HG02610 (cell line): Measurements from ENCODE around the gene SERPINB10.

Experiments
- ATAC-seq: cut with Tn5 transposase; IDR thresholded peaks from one replicate; pipeline ENCODE4 v1.9.1; 2021; ENCODE audit warnings: mild to moderate bottlenecking, moderate library complexity; ENCODE audit not compliant: unreplicated experiment

SERPINB10 gene, protein sequence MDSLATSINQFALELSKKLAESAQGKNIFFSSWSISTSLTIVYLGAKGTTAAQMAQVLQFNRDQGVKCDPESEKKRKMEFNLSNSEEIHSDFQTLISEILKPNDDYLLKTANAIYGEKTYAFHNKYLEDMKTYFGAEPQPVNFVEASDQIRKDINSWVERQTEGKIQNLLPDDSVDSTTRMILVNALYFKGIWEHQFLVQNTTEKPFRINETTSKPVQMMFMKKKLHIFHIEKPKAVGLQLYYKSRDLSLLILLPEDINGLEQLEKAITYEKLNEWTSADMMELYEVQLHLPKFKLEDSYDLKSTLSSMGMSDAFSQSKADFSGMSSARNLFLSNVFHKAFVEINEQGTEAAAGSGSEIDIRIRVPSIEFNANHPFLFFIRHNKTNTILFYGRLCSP

DNA sequence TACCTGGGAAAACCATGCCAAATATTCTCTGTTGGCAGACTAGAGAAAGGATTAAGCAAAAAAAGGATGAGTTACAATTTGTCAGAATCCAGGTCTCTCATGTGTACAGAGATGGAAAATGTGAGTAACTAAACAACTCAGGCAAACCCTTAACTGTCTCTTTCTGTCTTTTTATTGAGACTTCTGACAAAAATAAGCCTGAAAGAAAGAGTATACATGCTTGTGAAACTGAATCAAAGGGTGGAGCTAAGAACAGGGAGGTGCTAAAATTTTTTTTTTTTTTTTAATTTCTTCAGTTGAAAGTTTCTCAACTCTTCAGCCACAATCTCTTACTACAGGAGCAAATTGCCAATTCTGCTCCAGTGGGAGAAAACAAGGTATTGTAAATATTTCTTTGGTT lies at the start of gene SERPINB10:
Gene SERPINB10 (plus strand): TSS at position 295 of the 400 bp plus-strand sequence. CDS start 7,553 bp downstream, outside the sequence.
- peak; percentile 38 for ATAC-seq

DNA sequence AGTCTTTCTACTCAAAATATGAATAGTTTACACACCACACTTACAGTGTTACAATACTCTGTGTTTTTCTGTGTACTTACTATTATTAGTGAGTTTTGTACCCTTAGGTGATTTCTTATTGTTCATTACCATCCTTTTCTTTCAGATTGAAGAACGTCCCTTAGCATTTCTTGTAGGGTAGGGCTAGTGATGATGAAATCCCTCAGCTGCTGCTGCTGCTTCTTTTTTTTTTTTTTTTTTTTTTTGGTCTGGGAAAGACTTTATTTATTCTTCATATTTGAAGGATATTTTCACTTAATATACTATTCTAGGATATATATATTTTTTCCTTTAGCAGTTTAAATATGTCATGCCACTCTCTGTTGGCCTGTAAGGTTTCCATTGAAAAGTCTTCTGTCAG lies 49.3 kb upstream of the SERPINB10 start:
- ATAC-seq: no peak

DNA sequence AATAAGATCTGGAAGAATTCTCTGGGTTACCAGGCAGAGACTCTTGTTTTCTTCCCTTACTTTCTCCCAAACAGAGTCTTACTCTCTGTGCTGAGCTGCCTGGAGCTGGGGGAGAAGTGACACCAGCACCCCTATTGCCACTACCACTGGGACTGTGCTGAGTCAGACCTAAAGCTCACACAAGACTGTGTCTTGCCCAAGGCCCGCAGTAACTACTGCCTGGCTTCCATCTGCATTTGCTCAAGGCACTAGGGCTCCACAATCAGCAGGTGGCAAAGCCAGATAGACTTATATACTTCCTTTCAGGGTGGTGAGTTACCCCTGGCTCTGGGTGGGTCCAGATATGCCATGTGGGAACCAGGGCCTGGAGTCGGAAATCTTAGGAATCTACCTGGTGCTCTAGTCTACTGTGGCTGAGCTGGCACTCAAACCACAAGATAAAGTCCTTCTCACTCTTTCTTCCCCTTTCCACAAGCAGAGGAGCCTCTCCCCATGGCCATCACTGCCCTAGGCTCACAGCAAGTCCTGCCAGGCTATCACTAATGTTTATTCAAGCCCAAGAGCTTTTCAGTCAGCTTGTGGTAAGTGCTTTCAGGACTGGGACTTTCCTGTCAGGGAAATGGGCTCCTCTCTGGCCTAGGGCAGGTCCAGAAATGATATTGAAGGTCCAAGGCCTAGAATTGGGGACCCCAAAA lies 47.8 kb upstream of the SERPINB10 start:
- no peak for ATAC-seq

DNA sequence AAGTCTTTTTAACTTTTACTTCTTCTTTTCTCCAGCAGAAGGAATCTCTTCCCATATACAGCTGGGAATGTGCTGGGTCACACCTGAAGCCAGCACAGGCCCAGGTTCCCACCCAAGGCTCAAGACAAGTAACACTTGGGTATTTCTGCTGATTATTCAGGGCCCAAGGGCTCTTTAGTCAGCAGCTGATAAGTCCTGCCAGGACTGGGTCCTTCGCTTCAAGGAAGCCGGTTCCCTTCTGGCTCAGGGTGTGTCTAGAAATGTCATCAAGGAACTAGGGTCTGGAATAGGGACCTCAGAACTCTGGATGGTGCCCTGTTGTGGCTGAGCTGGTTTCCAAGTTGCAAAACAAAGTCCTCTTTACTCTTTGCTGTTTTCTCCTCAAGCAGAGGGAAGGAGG lies 47.2 kb upstream of the SERPINB10 start:
- ATAC-seq: no peak

DNA sequence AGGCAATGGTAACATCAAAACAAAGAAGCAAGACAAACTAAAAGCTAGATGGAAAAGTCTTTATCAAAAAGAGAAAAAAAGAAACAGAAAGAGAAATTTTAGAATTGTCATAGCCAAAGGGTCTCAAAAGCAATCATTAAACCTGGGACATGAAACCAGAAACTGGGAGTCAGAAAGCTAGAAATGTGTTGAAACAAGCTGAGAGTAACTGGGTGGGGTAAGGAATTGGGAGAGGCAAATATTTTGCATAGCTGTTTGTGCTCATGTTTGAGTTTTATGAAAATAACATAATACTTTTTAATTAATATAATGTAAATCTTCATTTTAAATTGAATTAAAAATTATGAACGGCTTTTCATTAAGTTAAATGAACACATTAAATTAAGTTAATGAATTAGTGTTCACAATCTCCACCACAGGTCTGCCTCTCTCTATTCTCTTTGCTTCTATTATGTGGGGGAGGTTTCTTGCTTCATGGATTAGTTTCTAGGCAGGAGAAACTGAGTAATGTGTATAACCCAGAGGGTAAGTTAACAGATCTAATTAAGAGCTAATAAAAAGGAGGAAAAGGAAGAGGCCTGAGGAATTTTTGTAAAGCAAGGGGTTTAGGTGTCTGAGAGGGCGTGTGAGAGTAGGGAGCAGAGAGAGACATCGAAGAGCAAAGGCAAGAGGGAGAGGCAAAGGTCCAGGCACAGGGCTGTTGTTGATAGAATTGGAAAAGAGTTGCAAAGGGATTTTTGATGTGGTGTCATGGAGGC lies 40.2 kb upstream of the SERPINB10 start:
- no peak for ATAC-seq

DNA sequence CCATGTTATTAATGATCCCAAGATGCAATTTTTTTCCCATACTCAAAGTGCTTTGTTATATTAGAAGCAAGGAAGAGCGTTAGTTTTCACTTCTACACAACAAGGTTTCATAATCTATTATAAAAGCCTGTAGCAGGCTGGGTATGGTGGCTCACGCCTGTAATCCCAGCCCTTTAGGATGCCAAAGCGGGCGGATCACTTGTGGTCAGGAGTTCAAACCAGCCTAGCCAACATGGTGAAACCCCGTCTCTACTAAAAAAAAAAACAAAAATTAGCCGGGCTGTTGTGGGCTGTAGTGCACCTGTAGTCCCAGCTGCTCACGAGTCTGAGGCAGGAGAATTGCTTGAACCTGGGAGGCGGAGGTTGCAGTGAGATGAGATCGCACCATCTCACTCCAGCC lies 39.2 kb upstream of the SERPINB10 start:
- no peak for ATAC-seq

DNA sequence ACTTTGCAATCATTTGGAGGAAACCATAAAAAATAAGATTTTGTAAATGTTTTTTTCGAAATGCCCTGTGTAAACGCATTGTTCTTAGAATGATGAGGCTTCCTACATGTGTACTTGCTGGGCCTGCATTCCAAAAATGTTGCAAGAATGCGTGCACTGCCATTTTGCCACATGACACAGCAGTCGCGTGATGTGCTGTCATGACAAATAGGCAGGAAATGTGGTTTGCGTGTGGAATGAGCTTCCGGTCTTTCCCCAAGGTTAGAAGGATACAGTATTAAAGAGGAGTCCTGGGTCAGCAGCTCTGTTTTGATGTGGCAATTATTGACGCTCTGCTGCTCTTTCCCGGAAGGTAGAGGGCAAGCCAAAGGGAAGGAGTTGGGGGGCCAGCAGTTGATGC lies 38.4 kb upstream of the SERPINB10 start:
- ATAC-seq: no peak

DNA sequence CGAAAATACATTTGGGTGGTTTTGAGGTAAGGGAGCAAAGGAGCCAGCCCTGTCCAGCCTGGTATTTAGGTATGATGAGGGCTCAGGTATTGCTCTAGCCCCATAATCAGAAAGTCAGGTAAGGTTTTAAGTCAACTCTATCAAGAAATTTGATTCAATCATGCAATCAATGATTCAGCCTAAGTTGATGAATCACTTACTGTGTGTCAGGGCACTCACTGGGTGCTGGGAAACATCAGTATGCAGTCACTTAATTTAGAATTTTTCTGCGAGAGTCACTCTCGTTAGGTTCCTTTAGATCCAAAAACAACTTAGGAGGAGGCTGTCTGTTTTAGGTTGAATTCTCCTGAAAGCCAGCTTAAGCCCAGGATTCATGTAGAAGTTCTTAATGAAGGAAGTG lies 37.9 kb upstream of the SERPINB10 start:
- ATAC-seq: no peak

DNA sequence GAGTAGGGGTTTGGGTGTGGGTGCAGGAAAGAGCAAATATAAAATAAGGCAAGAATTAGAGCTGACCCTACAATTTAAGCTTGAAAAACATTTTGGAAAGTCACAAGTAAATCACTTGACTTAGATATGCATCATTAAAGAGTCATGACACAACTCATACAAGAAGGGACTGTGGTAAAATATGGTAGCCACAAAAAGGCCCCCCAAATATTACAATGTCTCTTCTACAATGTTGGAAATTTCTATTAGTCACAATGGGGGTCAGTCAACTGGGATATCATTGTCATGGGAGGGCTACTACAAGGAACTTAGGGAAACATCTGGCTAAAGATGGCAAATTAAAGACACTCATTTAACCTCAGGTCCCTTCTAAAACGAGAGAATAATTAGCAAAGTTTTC lies 35.9 kb upstream of the SERPINB10 start:
- no peak for ATAC-seq

DNA sequence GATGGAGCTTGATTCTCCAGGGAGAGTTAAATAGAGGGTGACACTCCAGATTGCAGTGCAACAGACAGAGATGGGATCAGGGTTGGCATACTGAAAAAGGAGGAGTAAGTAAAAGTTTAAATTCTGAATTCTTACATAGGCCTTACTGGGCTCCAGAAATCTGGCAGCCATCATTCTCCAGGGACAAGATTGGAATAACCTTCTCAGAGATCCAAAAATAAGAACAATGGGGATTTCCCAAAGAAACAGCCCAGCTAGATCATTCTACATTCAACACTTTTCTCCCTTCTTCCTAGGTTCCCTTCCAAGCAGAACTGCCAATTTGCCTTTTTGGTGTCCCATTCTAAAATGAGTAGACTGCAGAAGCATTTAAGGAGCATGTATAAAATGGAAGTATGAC lies 35.2 kb upstream of the SERPINB10 start:
- ATAC-seq: no peak

DNA sequence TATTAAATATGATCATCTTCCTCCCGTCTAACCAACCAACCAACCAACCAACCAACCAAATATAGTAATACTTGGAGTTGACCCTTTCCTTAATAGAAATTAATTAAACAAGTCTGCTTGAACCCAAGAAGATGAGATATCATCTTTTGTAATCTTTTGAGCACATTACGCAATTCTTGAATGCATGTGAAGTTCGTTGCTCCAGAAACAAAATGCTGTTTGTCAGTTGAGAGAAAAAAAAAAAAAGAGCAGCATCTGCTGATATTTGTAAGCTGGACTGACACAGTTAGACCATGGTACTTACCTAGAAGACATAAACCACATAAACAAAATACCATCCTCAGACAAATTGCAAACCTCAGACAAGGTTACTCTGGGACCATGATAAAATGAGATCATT lies 29.4 kb upstream of the SERPINB10 start:
- ATAC-seq: no peak

DNA sequence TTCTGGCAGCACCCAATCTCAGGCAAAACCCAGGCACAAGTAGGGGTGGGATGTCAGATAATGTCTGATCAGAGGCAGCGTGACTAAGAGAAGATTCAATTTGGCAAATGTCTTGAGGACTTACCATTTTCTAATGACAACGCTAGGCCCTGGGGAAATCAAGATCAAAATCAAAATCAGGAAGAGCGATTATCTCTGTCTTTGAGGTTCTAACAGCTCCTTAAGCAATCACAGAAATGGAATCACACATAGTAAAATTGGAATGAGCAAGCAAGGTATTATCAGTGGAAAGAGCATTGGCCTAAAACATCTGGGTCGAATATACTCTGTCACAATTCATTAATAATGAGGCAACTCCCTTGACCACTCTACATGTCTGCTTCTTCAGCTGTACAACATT lies 28.8 kb upstream of the SERPINB10 start:
- no peak for ATAC-seq

DNA sequence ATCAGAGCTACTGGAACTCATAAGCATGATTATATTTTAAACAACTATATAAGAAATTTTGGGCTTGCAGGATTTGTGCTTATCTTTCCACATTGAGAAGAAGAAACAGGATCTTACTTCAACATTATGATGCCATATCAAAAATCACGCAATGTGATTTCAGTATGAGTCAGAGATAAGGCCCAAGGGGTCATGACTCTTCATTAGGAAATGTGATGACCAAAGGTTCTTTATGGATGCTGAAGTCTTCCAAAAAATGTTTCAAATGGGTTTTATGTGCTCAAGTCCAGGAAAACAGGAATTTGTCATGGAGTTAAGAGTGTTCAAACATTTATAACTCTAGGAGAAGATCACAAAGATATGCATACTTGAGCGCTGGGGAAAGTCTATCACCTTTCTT lies 28.0 kb upstream of the SERPINB10 start:
- ATAC-seq: no peak

DNA sequence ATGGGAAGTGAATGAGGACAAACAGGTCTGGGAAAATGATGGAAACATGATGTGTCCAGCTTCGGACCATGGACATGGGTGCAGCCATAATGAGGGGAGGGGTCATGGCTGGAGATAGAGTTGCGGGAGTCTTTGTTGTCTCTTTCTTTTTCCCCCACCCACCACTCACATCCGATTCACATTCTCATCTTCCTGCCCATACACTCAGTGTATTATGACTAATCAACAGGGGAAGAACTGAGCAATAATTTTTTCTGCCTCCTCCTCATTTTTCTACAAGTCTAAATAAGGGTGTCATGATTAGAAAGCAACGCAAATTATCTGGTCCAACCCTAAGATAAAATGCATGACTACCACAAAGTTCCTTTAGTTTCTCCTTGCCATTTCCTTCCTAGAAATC lies 25.9 kb upstream of the SERPINB10 start:
- no peak for ATAC-seq

DNA sequence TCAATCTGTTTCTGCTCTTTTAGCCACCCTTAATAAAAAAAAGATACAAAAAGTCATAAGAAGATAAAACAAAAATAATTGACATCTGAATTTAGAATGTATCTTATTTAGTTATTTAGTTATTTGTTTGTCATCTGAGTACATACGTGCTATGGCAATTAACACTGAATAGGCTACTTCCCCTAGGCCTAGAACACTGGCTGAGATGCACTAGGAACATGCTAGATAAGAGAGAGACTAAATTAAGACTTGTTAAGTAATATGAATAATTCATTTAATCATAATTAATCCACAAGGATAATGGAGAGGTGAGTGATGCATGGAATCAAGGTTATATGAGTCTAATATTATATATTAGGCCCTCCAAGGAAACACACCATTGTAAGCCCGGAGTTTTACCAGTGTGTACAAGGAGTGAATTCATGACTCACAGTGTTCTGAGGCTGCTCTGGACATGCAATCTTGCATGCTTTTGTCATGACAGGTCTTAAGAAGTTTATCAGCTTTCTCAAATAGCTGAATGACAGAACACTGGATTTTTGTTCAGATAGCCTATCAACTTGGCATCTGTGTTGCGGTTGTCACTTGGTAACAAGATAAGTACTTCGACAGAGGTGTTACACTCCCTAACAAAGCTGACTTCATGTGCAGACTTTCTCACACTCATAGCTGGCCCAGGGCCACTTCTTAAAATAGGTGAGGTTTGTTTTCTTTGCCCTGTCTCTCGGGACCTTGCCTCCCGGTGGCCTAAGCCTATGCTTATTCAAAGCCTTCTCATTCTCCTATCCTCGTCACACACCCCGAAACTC lies 25.2 kb upstream of the SERPINB10 start:
- ATAC-seq: no peak

DNA sequence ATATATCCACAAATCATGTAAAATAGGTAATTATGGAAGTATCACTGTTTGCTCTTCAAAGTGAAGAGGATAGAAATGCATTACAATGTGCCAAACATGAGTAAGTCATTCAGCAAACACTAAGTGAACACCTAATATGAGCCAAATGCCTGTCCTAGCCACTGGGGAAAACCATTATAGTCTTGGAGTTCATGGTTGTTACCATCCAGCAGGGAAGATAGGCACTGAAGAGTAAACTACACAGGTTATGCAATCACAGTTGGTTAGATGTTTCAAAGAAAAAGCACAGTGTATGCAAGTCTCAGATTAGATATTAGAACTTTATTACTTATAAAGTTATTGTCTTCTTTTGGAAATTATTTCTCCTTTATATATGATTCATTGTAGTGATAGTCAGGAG lies 24.1 kb upstream of the SERPINB10 start:
- ATAC-seq: no peak

DNA sequence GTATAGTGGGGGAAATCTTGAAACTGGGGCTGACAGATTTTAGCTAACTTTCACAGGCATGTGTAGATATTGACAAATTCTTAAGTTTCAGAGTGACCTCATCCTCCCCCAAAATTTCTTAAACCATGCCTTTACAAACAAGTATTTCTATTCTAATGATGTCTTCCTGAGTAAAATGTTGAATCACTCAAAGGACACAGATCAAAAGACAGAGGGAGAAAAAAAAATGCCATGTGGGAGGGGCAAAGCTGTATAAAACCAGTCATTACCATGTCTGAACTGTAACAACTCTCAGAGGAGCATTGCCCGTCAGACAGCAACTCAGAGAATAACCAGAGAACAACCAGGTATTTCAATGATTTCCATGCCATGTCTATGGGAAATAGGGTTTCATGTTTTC lies 20.3 kb upstream of the SERPINB10 start, which contains the start of gene SERPINB2:
Gene SERPINB2 (plus strand): TSS at position 282 of the 400 bp plus-strand sequence. CDS start 3,740 bp downstream, outside the sequence.
- ATAC-seq: peak; percentile 60

DNA sequence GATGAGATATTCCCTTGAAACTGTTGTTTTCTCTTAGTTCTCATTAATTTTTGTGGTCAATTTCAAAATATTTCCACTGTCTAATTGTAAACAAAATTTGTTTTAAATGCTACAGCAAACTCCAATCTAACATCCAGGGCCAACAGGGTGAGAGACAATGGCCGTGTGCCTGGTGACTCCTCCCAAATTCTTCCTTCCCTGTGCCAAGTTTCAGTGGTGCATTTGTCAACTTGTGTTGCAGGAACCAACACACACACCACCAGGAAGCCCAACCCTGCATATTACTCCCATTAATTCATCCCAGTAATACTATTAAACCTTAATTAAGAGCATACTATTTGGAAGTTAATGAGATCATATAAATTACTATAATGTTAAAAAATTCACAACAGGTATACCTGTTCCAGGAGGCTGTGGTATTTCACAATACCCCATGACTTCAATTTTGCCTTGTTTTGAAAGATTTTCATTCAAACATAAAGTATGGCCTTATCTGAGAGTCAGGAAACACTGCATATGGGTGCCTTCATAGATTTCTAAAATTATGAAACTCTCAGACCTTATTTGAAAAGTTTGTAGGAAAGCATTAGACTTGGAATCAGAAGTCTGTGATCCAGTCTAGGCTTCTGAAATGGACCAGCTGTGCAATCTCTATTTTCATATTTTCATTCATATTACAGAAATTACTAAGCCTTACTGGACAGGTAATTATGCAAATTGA lies 19.1 kb upstream of the SERPINB10 start:
- no peak for ATAC-seq

DNA sequence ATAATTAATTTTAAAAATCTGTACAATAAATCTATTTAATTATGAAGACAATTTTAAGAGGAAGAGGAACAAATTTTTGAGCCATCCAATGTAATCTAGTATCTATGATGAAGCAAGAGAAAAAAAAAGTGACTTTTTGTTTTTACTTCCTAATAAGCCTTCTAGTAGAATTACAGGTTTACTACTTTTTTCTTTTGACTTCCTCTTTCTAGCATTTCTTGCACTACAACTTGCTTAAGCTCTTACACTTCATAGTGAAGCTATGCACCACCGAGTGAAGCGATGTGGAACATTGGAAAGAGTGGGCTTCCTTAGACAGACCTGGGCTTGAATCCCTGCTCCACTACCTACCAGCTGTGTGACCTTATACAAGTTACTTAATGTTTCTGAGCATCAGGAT lies 18.1 kb upstream of the SERPINB10 start:
- no peak for ATAC-seq
